DMS 273 (cell line): ENCODE data around the gene S100A7A.

ENCODE experiments used
- DNase-seq: peaks from one replicate; lab custom pipeline; 2025; ENCODE audit not compliant: unreplicated experiment; lab: John Stamatoyannopoulos, UW

Gene S100A7A

GRCh38 chr1:153415850-153416570 lies at the start of gene S100A7A:
Gene S100A7A, plus strand, starts transcription at chr1:153416520. Its CDS starts 1,563 bp downstream, at chr1:153418083.
- DNase-seq: no peak

- no peak for DNase-seq
Measured at GRCh38 chr1:153367090-153367489, 49.2 kb upstream of the S100A7A start.

GRCh38 chr1:153368495-153368894 lies 47.8 kb upstream of the S100A7A start:
- DNase-seq: no peak

- DNase-seq: no peak
Measured at GRCh38 chr1:153370146-153370545, 46.2 kb upstream of the S100A7A start.

- no peak for DNase-seq
Measured at GRCh38 chr1:153371231-153371630, 45.1 kb upstream of the S100A7A start.

GRCh38 chr1:153372571-153372970 lies 43.7 kb upstream of the S100A7A start:
- no peak for DNase-seq

GRCh38 chr1:153374071-153374470 lies 42.2 kb upstream of the S100A7A start:
- no peak for DNase-seq

- no peak for DNase-seq
Measured at GRCh38 chr1:153375511-153375910, 40.8 kb upstream of the S100A7A start, which contains the start of gene S100A12. Gene S100A12, minus strand, starts transcription at chr1:153375621. Its CDS starts 1,029 bp downstream, at chr1:153374592.

- no peak for DNase-seq
Measured at GRCh38 chr1:153379591-153379990, 36.7 kb upstream of the S100A7A start.

GRCh38 chr1:153380711-153381110 lies 35.6 kb upstream of the S100A7A start:
- DNase-seq: no peak

GRCh38 chr1:153384958-153385580 lies 31.3 kb upstream of the S100A7A start:
- DNase-seq: no peak

- peak; percentile 76 for DNase-seq
Measured at GRCh38 chr1:153386500-153386901, 29.8 kb upstream of the S100A7A start.

GRCh38 chr1:153387001-153387400 lies 29.3 kb upstream of the S100A7A start:
- no peak for DNase-seq

- no peak for DNase-seq
Measured at GRCh38 chr1:153387785-153388184, 28.5 kb upstream of the S100A7A start.

GRCh38 chr1:153389401-153389800 lies 26.9 kb upstream of the S100A7A start:
- no peak for DNase-seq

- no peak for DNase-seq
Measured at GRCh38 chr1:153389973-153390879, 26.1 kb upstream of the S100A7A start.

- peak; percentile 49 for DNase-seq
Measured at GRCh38 chr1:153390938-153391710, 25.2 kb upstream of the S100A7A start, which contains the start of gene S100A8. Gene S100A8, minus strand, starts transcription at chr1:153391073. Its CDS starts 538 bp downstream, at chr1:153390535.

- DNase-seq: no peak
Measured at GRCh38 chr1:153392258-153392657, 24.1 kb upstream of the S100A7A start.

- no peak for DNase-seq
Measured at GRCh38 chr1:153392822-153393221, 23.5 kb upstream of the S100A7A start.

GRCh38 chr1:153393926-153394325 lies 22.4 kb upstream of the S100A7A start:
- peak; percentile 8 for DNase-seq

- no peak for DNase-seq
Measured at GRCh38 chr1:153394391-153394790, 21.9 kb upstream of the S100A7A start.
